GM04503 (cell line): Measurements from ENCODE around the gene PLS1.
"Not testable (repeated sequence)": the region's sequence is repeated elsewhere in the genome, so short reads cannot be mapped to it uniquely, and the experiment has no call there.

ENCODE experiments used
- DNase-seq: peaks from one replicate; pipeline ENCODE4 v3.0.0-alpha.2; 2012; ENCODE audit warnings: low read depth

Gene PLS1

GRCh38 chr3:142597906-142598305 lies 1.7 kb downstream of the PLS1 start:
- no peak for DNase-seq

- DNase-seq = no peak
Measured at GRCh38 chr3:142601713-142602112, 5.5 kb downstream of the PLS1 start.

- DNase-seq = no peak
Measured at GRCh38 chr3:142602619-142603385, 6.6 kb downstream of the PLS1 start.

- DNase-seq = not testable (repeated sequence)
Measured at GRCh38 chr3:142603386-142603705, 7.2 kb downstream of the PLS1 start.

DNA sequence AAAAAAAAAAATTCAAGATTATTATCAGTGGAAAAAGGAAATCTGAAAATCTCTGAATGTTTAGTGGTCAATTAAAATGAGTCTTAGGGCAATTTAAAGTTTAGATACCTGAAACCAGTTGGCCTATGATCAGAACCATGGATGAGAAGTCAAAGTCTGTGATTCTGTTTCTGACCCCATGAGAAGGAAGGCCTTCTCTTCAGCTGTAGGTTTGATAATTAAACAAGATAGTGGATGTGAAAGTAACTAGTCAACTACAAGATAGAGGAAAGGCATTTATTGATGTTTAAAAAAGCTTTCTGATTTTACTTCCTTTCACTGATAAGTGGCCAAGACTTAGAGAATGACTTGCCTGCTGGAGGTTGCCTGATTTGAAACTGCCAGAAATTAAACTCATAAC lies 8.7 kb downstream of the PLS1 start:
- DNase-seq = no peak

DNA sequence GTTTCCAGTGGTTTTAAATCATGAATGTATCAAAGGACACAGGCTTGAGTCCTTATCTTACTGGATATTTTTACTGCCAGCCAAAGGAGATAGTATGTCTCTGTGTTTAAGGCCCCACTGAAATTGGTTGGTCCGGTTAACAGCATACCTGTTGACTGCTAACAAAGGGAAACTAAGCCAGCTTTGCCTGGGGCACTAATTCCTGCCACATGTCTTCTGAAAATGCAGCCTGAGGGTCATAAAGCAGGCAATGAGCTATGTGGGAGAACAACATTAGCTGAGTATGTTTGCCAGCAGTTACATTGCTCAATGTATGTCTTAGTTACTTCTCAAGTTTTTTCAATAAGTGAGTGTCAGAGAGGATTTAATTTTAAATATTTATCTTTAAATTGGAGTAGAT lies 12.4 kb downstream of the PLS1 start:
- DNase-seq = no peak

- DNase-seq = no peak
Measured at GRCh38 chr3:142609136-142609535, 12.9 kb downstream of the PLS1 start.

- DNase-seq = no peak
Measured at GRCh38 chr3:142611206-142611605, 15.0 kb downstream of the PLS1 start.

- DNase-seq = no peak
Measured at GRCh38 chr3:142613491-142613890, 17.3 kb downstream of the PLS1 start.

- no peak for DNase-seq
Measured at GRCh38 chr3:142614059-142614626, 17.9 kb downstream of the PLS1 start.

GRCh38 chr3:142615171-142615570 lies 19.0 kb downstream of the PLS1 start:
- no peak for DNase-seq

- no peak for DNase-seq
Measured at GRCh38 chr3:142618917-142619461, 22.8 kb downstream of the PLS1 start.

DNA sequence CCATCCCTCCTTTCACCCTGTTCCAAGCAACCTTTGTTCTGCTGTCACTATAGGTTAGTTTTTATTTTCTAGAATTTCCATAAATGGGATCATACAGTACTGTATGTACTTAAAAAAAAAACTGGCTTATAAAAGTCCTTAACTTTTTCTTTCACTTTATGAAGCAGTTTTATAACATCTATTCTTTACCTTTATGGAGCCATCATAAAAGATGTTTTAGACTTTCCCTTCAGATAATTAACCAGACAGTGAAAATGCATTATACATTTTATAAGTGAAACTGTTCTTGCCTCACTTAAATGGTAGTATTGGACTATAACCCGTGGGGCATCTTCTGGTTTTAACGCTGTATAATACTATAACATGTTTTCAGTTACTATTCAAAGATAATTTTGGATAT lies 26.2 kb downstream of the PLS1 start:
- no peak for DNase-seq

DNA sequence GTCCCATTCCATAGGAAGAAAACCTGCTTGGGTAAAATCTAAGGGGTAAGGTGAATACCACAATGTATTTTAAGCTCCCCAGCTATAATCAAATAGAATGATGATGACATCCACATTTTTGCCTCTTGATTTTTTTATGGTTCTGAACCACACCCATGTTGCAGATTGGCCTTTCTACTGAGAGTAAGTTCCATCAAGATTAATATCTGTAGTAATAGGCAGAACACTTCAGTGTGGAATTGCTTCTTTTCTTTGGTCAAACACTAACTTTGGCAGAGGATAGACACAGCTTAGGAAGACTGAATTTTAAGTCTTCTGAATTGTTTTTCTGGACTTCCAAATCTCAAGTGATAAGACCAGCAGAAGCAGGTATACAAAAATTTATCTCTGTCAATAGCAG lies 27.0 kb downstream of the PLS1 start:
- no peak for DNase-seq

DNA sequence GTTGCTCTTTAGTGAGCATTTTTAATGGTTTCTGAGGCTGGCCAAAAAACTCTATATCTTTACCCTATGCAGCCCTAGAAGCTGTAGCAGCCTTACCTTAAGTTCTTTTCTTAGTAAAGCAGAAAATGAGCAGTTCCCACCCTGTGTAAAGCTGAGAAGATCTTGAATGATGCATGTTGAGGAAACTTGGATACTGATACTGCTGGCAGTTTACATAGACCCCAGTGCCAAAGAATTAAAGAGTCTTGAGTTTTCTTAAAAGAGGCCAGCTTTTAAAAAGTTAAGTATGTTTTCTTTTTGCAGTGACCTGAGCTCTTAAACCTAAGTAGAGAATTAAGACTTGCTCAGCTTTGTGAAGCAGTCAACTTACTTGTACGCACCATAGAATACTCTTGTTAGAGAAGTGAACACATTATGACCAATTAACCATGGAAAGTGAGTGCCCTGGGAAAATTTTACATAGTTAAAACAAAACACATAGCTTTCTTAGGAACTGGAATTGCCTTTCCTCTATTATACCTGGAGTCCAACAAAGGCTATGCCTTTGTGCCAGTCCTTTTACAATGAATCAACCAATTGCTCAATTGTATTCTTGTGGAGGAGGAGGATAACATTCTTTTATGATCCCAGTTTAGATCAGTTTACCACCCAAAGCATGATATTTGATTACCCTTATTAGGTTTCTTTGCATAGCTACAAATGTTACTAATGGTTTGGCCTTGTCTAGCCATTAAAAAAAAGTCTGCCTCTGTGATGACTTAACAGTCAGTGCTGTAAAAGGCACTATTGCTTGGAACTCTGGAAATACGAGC lies 28.4 kb downstream of the PLS1 start:
- no peak for DNase-seq

DNA sequence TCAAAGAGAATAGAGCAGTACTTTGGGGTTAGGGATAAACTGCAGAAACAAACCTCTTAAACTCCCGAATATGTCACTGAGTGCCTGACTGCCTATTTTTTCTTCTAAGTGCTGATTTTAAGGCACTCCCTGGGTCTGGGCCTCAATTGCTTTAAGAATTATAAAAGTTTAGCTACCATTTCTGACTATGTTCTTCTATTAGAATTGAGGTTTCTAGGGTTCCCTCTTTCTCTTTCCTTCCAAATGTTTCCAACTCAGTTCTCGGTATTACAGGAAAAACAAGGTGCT lies 28.9 kb downstream of the PLS1 start:
- no peak for DNase-seq

DNA sequence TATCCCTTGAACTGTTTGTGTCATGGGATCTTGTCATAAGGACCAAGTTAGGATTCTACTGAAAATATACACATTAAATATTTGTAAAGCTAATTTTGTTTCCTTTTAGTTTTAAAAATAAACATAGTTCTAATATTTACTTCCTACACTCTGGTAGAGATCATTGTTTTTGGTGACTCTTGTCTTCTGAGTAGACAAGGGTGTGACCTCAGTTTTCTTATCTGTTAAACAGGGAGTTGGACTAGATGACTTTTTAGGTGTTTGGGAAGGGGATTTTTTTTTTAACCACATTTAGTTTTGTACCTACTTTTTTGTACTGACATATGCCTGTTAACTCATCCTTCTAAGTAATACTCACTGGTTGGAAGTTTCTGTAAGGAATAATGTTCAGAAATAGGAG lies 30.8 kb downstream of the PLS1 start:
- DNase-seq = no peak

DNA sequence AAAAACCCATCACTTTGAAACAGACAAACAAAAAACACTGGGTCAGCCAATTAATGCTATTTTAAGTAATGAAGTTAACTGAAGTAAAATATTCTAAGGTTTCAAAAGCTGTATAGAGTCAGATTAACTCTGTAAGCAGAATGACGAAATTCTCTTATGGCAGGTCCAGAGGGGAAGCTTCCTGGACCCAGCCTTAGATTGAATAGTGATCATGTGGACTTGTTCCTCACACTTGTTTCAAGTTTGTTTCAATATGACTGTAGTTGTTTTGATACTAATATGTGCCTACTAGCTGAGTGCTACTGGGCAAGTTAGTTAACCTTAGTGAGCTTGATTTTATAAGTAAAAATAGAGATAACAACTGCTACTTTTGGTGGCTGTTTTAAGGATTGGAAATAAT lies 32.6 kb downstream of the PLS1 start:
- no peak for DNase-seq

DNA sequence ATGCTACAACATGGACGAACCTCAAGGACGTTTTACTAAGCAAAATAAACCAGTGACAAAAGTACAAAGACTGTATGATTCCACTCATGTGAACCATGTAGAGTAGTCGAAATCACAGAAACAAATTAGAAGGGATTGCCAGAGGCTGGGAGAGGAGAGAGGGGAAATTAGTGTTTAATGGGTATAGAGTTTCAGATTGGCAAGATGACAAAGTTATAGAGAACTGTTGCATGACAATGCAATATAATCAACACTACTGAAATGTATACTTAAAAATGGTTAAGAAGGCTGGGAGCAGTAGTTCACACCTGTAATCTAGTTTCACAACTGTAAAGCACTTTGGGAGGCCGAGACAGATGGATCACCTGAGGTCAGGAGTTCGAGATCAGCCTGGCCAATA lies 36.9 kb downstream of the PLS1 start:
- no peak for DNase-seq

DNA sequence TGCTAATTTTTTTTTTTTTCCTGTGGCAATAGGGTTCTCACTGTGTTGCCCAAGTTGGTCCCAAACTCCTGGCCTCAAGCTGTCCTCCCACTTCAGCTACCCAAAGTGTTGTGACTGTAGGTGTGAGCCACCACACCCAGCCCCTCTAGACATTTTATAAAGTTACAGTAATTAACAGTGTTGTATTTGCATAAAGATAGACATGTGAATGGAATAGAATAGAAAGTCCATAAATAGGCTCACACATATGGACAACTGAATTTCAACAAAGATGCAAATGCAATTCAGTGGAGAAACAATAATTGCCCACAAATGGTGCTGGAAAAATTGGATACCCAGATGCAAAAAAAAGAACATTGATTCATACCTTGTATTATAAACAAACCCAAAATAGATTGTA lies 39.9 kb downstream of the PLS1 start:
- DNase-seq = no peak

- DNase-seq = no peak
Measured at GRCh38 chr3:142636664-142637063, 40.5 kb downstream of the PLS1 start.

GRCh38 chr3:142638291-142638690 lies 42.1 kb downstream of the PLS1 start:
- no peak for DNase-seq

- DNase-seq = no peak
Measured at GRCh38 chr3:142641504-142641903, 45.3 kb downstream of the PLS1 start.
